ENCODE measurements around the gene SYMPK.
"Not testable (repeated sequence)": the region's sequence is repeated elsewhere in the genome, so short reads cannot be mapped to it uniquely, and the experiment has no call there.

SYMPK gene

DNA sequence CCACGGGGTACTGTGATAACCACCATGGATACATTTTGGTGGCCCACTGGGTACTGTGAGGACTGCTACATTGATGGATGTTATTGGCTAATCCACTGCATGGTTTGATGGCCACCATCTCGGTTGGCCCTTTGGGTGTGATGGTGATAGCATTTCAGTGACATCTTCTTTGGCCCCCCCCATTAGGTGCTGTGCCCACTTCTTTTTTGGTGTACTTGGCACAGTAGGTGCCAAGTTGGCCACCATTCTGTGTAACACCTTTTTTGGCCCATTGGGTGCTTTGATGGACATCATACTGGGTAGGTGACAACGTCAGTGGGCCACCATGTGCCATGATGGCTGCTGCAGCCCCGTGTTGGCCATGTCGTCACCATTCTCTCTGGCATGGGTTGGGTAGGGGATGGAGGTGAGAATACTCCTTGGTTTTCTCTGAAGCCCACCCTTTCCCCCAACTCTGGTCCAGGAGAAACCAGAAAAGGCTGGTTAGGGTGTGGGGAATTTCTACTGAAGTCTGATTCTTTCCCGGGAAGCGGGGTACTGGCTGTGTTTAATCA is 10.3 kb upstream of the SYMPK start:
- Histone ChIP-seq H3K27ac (replicated peaks) (no peak overlapping the region), H3K4me3 (replicated peaks; ENCODE audit: insufficient read depth, low read length) (no peak overlapping the region), H3K27me3 (ENCODE audit: insufficient read depth, poor library complexity, severe bottlenecking) (peaks cover 26% of the 10 kb centered on the region)
- no peak for TF ChIP-seq GABPA (IDR thresholded peaks at IDR 0.05; ENCODE audit: low read depth)
- TF ChIP-seq, protein P1, sequence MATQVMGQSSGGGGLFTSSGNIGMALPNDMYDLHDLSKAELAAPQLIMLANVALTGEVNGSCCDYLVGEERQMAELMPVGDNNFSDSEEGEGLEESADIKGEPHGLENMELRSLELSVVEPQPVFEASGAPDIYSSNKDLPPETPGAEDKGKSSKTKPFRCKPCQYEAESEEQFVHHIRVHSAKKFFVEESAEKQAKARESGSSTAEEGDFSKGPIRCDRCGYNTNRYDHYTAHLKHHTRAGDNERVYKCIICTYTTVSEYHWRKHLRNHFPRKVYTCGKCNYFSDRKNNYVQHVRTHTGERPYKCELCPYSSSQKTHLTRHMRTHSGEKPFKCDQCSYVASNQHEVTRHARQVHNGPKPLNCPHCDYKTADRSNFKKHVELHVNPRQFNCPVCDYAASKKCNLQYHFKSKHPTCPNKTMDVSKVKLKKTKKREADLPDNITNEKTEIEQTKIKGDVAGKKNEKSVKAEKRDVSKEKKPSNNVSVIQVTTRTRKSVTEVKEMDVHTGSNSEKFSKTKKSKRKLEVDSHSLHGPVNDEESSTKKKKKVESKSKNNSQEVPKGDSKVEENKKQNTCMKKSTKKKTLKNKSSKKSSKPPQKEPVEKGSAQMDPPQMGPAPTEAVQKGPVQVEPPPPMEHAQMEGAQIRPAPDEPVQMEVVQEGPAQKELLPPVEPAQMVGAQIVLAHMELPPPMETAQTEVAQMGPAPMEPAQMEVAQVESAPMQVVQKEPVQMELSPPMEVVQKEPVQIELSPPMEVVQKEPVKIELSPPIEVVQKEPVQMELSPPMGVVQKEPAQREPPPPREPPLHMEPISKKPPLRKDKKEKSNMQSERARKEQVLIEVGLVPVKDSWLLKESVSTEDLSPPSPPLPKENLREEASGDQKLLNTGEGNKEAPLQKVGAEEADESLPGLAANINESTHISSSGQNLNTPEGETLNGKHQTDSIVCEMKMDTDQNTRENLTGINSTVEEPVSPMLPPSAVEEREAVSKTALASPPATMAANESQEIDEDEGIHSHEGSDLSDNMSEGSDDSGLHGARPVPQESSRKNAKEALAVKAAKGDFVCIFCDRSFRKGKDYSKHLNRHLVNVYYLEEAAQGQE (IDR thresholded peaks at IDR 0.05; ENCODE audit: insufficient replicate concordance, low read depth): no peak
- DNase-seq (ENCODE audit: low read depth in 1 of 2, low spot score in 1 of 2): no peak

DNA sequence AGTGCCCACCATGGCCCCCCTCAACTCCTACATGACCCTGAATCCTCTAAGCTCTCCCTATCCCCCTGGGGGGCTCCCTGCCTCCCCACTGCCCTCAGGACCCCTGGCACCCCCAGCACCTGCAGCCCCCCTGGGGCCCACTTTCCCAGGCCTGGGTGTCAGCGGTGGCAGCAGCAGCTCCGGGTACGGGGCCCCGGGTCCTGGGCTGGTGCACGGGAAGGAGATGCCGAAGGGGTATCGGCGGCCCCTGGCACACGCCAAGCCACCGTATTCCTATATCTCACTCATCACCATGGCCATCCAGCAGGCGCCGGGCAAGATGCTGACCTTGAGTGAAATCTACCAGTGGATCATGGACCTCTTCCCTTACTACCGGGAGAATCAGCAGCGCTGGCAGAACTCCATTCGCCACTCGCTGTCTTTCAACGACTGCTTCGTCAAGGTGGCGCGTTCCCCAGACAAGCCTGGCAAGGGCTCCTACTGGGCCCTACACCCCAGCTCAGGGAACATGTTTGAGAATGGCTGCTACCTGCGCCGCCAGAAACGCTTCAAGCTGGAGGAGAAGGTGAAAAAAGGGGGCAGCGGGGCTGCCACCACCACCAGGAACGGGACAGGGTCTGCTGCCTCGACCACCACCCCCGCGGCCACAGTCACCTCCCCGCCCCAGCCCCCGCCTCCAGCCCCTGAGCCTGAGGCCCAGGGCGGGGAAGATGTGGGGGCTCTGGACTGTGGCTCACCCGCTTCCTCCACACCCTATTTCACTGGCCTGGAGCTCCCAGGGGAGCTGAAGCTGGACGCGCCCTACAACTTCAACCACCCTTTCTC is 9.4 kb upstream of the SYMPK start:
- Histone ChIP-seq H3K27me3 (ENCODE audit: insufficient read depth, poor library complexity, severe bottlenecking) (peaks cover 23% of the 10 kb centered on the region), H3K4me3 (replicated peaks; ENCODE audit: insufficient read depth, low read length) (no peak overlapping the region), H3K27ac (replicated peaks) (no peak overlapping the region)
- DNase-seq (ENCODE audit: low read depth in 1 of 2, low spot score in 1 of 2): no peak
- no peak for TF ChIP-seq GABPA (IDR thresholded peaks at IDR 0.05; ENCODE audit: low read depth)
- TF ChIP-seq POLR2AphosphoS5 (IDR thresholded peaks at IDR 0.05; ENCODE audit: low read depth): no peak
- TF ChIP-seq SPI1 (IDR thresholded peaks at IDR 0.05; ENCODE audit: borderline replicate concordance, low read depth): no peak
- TF ChIP-seq, protein P1 (IDR thresholded peaks at IDR 0.05; ENCODE audit: insufficient replicate concordance, low read depth): no peak
- TF ChIP-seq, protein P2, sequence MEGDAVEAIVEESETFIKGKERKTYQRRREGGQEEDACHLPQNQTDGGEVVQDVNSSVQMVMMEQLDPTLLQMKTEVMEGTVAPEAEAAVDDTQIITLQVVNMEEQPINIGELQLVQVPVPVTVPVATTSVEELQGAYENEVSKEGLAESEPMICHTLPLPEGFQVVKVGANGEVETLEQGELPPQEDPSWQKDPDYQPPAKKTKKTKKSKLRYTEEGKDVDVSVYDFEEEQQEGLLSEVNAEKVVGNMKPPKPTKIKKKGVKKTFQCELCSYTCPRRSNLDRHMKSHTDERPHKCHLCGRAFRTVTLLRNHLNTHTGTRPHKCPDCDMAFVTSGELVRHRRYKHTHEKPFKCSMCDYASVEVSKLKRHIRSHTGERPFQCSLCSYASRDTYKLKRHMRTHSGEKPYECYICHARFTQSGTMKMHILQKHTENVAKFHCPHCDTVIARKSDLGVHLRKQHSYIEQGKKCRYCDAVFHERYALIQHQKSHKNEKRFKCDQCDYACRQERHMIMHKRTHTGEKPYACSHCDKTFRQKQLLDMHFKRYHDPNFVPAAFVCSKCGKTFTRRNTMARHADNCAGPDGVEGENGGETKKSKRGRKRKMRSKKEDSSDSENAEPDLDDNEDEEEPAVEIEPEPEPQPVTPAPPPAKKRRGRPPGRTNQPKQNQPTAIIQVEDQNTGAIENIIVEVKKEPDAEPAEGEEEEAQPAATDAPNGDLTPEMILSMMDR (IDR thresholded peaks at IDR 0.05; ENCODE audit: insufficient read depth, low read length): no peak

DNA sequence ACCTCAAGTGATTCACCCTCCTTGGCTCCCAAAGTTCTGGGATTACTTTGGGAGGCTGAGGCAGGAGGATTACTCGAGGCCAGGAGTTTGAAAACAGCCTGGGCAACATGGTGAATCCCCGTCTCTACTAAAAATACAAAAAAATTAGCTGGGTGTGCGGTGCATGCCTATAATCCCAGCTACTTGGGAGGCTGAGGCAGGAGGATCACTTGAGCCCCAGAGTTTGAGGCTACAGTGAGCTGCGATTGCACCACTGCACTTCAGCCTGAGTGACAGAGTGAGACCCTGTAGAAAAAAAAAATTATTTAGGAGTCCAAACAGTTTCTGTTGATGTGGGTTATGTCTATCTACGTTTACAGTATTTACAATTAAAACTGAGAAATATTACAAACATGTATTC is 7.9 kb upstream of the SYMPK start:
- no peak overlapping the region for H3K4me3 ChIP-seq (replicated peaks; ENCODE audit: insufficient read depth, low read length)
- no peak overlapping the region for H3K27ac ChIP-seq (replicated peaks)
- no peak for DNase-seq (ENCODE audit: low read depth in 1 of 2, low spot score in 1 of 2)
- H3K27me3 ChIP-seq (ENCODE audit: insufficient read depth, poor library complexity, severe bottlenecking): peaks cover 18% of the 10 kb centered on the region
- TF ChIP-seq GABPA (IDR thresholded peaks at IDR 0.05; ENCODE audit: low read depth): no peak
- TF ChIP-seq POLR2AphosphoS5 (IDR thresholded peaks at IDR 0.05; ENCODE audit: low read depth): no peak
- TF ChIP-seq, protein P1 (IDR thresholded peaks at IDR 0.05; ENCODE audit: insufficient replicate concordance, low read depth): no peak
- TF ChIP-seq, protein P2 (IDR thresholded peaks at IDR 0.05; ENCODE audit: insufficient read depth, low read length): no peak
- TF ChIP-seq SPI1 (IDR thresholded peaks at IDR 0.05; ENCODE audit: borderline replicate concordance, low read depth): no peak

DNA sequence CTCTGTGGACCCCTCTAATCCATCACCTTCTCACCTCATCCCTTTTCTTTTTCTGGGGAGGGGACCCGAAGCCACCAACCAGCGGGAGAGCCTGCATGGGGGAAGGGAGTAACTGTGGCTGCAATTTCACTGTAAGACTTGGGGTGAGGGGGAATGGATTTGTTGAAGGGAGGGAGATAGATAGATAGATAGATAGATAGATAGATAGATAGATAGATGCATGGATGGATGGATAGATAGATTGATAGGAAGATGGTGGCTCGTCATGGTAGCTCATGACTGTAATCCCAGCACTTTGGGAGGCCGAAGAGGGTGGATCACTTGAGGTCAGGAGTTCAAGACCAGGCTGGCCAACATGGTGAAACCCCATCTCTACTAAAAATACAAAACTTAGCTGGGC is 4.3 kb upstream of the SYMPK start:
- peaks cover 31% of the 10 kb centered on the region for H3K27me3 ChIP-seq (ENCODE audit: insufficient read depth, poor library complexity, severe bottlenecking)
- H3K27ac ChIP-seq (replicated peaks); H3K4me3 ChIP-seq (replicated peaks; ENCODE audit: insufficient read depth, low read length); DNase-seq (ENCODE audit: low read depth in 1 of 2, low spot score in 1 of 2): not testable (repeated sequence)

Data from HL-60 (cell line).